Measurements from ENCODE around the gene KPNA4. TPM values are rescaled to one million over a fixed set of nuclear protein-coding genes. Genes with fewer than 3 reads are reported as not detected.

KPNA4 gene
- total and polyA plus RNA-seq, 2 of the 4 experiments (the other 2 are of a cell fraction), result 12.9 to 46.1 TPM

GRCh38 chr3:160455846-160456245, 109.5 kb downstream of the KPNA4 start:
- no peak overlapping the region for H3K18ac ChIP-seq (ENCODE audit: low read depth, low read length)
- ChIA-PET POLR2A (ENCODE audit: unreplicated experiment) (no interaction called here), CTCF (no interaction called here)
- no peak overlapping the region for H2BK20ac ChIP-seq (ENCODE audit: low read depth, low read length)
- H2BK15ac ChIP-seq (ENCODE audit: low read depth, low read length), result no peak overlapping the region
- no peak overlapping the region for H4K5ac ChIP-seq (ENCODE audit: low read depth, low read length)
- DNase-seq (no peak), ATAC-seq (ENCODE audit: low read depth) (no peak)
- 94% methylated on average over 3 of the region's 3 CpGs; no CpG with 5 or more reads in 1 of the 2 experiments for WGBS, 2 experiments (ENCODE audit: extremely low coverage in 2 of 2, insufficient read length in 1 of 2)
- H3K27ac ChIP-seq (ENCODE audit: insufficient read depth, low read length), result no peak overlapping the region
- H2AK5ac ChIP-seq (ENCODE audit: low read depth, low read length), result no peak overlapping the region
- H2BK5ac ChIP-seq (ENCODE audit: low read depth, low read length, poor library complexity, severe bottlenecking), result no peak overlapping the region
- H3K9me1 ChIP-seq (ENCODE audit: insufficient read depth, low read length), result peaks cover 3% of the 10 kb centered on the region; the same call in 1 of the 2 replicates
- no peak overlapping the region for H3K4me2 ChIP-seq (ENCODE audit: low read depth, low read length)
- no peaks in the 10 kb centered on the region for H3K36me3 ChIP-seq (ENCODE audit: control insufficient read depth, insufficient read depth, low read length)
- no peak overlapping the region for H2AK9ac ChIP-seq (replicated peaks; ENCODE audit: low read depth, low read length, poor library complexity)
- H3K56ac ChIP-seq (ENCODE audit: extremely low read depth, insufficient read depth, low read length), result no peak overlapping the region
- no TSS peak for BruUV-seq (replicated peaks)
- no peaks in the 10 kb centered on the region for H3K4me1 ChIP-seq (ENCODE audit: control insufficient read depth, insufficient read depth, low read length)
- H4K91ac ChIP-seq (ENCODE audit: insufficient read depth, low read depth, low read length), result no peak overlapping the region
- no peak overlapping the region for H3K14ac ChIP-seq (replicated peaks; ENCODE audit: low read depth, low read length)
- H3K4ac ChIP-seq (ENCODE audit: low read depth, low read length), result no peak overlapping the region
- dilution Hi-C loops (cut with HindIII; ENCODE audit: low sequenced_read_pairs, unreplicated experiment), result no loop called here
- H2AFZ ChIP-seq (replicated peaks; ENCODE audit: low read length, poor library complexity), result no peak overlapping the region
- no peak overlapping the region for H4K8ac ChIP-seq (ENCODE audit: low read depth in 2 of 2, low read length in 2 of 2)
- no peak overlapping the region for H3K4me3 ChIP-seq (ENCODE audit: insufficient read depth, low read depth, low read length)
- no peak overlapping the region for H3K9ac ChIP-seq (ENCODE audit: low read depth, low read length)
- H4K20me1 ChIP-seq (ENCODE audit: insufficient read depth, low read length), result no peaks in the 10 kb centered on the region
- no peak overlapping the region for H3K23ac ChIP-seq (ENCODE audit: low read depth, low read length)
- H3K9me3 ChIP-seq (ENCODE audit: control insufficient read depth, insufficient read depth, low read length), result no peaks in the 10 kb centered on the region
- intact Hi-C loops (cut with micrococcal nuclease), result no loop called here
- H3K27me3 ChIP-seq (ENCODE audit: control insufficient read depth, insufficient read depth, low read length), result no peaks in the 10 kb centered on the region
- in situ Hi-C loops (cut with MboI; ENCODE audit: low sequenced_read_pairs), result no loop called here
- H3K79me1 ChIP-seq (ENCODE audit: low read depth in 1 of 2, low read length in 2 of 2), result peaks cover 0 to 5% of the 10 kb centered on the region in 2 experiments; a peak in 2 of 4 replicates
- TF ChIP-seq MAFK (IDR thresholded peaks at IDR 0.05; ENCODE audit: low read depth, low read length), result no peak
- TF ChIP-seq RCOR1 (IDR thresholded peaks at IDR 0.05; ENCODE audit: insufficient replicate concordance, low read length), result no peak
- no peak for TF ChIP-seq CTCF (conservative IDR thresholded peaks at IDR 0.05; ENCODE audit: low read depth, low read length)
- no peak for TF ChIP-seq ELK1 (IDR thresholded peaks at IDR 0.05; ENCODE audit: borderline replicate concordance, low read depth, low read length)
- TF ChIP-seq SMC3 (IDR thresholded peaks at IDR 0.05; ENCODE audit: low read depth, low read length), result no peak
- no peak for TF ChIP-seq RFX5 (IDR thresholded peaks at IDR 0.05; ENCODE audit: low read depth, low read length)
- TF ChIP-seq USF2 (IDR thresholded peaks at IDR 0.05; ENCODE audit: low read depth, low read length), result no peak
- no peak for TF ChIP-seq NFE2L2 (IDR thresholded peaks at IDR 0.05; ENCODE audit: low read depth, low read length)
- TF ChIP-seq MXI1 (IDR thresholded peaks at IDR 0.05; ENCODE audit: borderline replicate concordance, low read depth, low read length), result no peak
- TF ChIP-seq RAD21 (IDR thresholded peaks at IDR 0.05; ENCODE audit: low read length), result no peak
- no peak for TF ChIP-seq MAZ (IDR thresholded peaks at IDR 0.05; ENCODE audit: borderline replicate concordance, low read depth, low read length)
- TF ChIP-seq CHD1 (IDR thresholded peaks at IDR 0.05; ENCODE audit: low read depth, low read length), result no peak
- TF ChIP-seq BHLHE40 (IDR thresholded peaks at IDR 0.05; ENCODE audit: low read depth, low read length), result no peak
- no peak for TF ChIP-seq CEBPB (IDR thresholded peaks at IDR 0.05; ENCODE audit: low read depth, low read length)
- TF ChIP-seq POLR2A (IDR thresholded peaks at IDR 0.05; ENCODE audit: low read depth, low read length), result no peak
- TF ChIP-seq FOS (IDR thresholded peaks at IDR 0.05; ENCODE audit: low read depth, low read length), result no peak
- H2BK120ac ChIP-seq (ENCODE audit: low read depth, low read length), result no peak overlapping the region

Data from IMR-90 (cell line).